Measurements from ENCODE around the gene PIAS1.

PIAS1 gene

DNA sequence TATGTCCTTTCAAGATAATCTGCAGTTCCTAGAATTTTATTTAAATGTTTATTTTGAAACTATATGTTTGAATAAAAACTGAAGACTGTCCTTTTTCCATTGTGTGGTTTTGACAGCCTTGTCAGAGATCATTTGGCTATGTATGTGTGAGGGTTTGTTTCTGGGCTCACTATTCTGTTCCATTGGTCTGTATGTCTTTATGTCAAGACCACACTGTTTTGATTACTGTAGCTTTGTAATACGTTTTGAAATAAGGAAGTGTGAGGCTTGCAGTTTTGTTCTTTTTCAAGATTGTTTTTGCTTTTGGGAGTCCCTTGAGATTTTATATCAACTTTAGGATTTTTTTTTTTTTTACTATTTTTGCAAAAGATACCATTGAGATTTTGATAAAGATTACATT lies 42.0 kb downstream of the PIAS1 start:
- no peak for DNase-seq (ENCODE audit: low read depth)
- TF ChIP-seq, protein P1, sequence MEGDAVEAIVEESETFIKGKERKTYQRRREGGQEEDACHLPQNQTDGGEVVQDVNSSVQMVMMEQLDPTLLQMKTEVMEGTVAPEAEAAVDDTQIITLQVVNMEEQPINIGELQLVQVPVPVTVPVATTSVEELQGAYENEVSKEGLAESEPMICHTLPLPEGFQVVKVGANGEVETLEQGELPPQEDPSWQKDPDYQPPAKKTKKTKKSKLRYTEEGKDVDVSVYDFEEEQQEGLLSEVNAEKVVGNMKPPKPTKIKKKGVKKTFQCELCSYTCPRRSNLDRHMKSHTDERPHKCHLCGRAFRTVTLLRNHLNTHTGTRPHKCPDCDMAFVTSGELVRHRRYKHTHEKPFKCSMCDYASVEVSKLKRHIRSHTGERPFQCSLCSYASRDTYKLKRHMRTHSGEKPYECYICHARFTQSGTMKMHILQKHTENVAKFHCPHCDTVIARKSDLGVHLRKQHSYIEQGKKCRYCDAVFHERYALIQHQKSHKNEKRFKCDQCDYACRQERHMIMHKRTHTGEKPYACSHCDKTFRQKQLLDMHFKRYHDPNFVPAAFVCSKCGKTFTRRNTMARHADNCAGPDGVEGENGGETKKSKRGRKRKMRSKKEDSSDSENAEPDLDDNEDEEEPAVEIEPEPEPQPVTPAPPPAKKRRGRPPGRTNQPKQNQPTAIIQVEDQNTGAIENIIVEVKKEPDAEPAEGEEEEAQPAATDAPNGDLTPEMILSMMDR (IDR thresholded peaks at IDR 0.05; ENCODE audit: control insufficient read depth, extremely low read depth, insufficient read depth), result no peak
- H3K4me3 ChIP-seq (ENCODE audit: low read depth, low read length), result no peak overlapping the region

DNA sequence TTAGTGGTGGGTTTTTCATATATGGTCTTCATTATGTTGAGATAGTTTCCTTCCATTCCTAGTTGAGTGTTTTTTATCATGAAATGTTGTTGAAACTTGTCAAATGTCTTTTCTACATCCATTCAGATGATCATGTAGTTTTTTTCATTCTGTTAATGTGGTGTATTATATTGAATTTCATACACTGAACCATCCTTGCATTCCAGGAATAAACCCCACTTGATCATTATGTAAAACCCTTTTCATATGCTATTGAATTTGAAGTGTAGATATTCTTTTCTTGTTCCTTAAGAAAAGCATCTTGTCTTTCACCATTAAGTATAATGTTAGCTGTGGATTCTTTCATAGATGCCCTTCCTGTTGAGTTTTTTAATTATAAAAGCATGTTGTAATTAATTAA lies 42.9 kb downstream of the PIAS1 start:
- no peak overlapping the region for H3K4me3 ChIP-seq (ENCODE audit: low read depth, low read length)
- TF ChIP-seq, protein P1 (IDR thresholded peaks at IDR 0.05; ENCODE audit: control insufficient read depth, extremely low read depth, insufficient read depth), result no peak
- no peak for DNase-seq (ENCODE audit: low read depth)

DNA sequence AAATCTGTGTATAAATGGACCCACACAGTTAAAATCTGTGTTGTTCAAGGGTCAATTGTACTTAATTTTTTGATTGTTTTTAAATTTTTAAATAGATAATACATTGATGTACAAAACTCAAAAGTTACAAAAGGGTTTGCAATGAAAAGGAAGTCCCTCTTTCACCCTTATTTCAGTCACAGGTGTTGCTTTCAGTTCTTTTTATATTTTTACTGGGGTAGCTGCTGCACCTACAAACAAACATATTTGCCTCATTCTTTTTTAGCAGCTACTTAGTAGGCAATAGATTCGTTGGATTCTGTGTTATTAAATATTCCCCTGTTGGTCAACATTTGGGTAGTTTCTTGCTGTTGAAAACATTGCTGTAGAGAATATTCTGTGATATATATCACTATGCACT lies 44.4 kb downstream of the PIAS1 start:
- H3K4me3 ChIP-seq (ENCODE audit: low read depth, low read length), result no peak overlapping the region
- DNase-seq (ENCODE audit: low read depth), result no peak
- TF ChIP-seq, protein P1 (IDR thresholded peaks at IDR 0.05; ENCODE audit: control insufficient read depth, extremely low read depth, insufficient read depth), result no peak

DNA sequence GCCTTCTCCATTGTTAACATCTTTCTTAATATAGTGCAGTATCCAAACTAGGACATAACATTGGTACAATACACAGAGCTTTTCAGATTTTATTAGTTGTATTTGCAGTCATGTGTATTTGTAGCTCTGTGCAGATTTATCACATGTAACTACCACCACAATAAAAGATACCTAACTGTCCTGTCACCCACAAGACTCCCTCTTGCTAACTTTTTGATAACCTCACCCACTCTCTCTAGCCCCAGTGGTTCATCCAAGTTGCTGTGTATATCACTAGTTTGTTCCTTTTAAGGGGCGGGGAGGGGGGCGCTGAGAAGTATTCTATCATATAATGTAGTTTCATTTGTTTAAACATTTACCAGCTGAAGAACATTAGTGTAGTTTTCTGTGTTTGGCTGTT lies 46.1 kb downstream of the PIAS1 start:
- H3K4me3 ChIP-seq (ENCODE audit: low read depth, low read length), result no peak overlapping the region
- no peak for DNase-seq (ENCODE audit: low read depth)
- TF ChIP-seq, protein P1 (IDR thresholded peaks at IDR 0.05; ENCODE audit: control insufficient read depth, extremely low read depth, insufficient read depth), result no peak

DNA sequence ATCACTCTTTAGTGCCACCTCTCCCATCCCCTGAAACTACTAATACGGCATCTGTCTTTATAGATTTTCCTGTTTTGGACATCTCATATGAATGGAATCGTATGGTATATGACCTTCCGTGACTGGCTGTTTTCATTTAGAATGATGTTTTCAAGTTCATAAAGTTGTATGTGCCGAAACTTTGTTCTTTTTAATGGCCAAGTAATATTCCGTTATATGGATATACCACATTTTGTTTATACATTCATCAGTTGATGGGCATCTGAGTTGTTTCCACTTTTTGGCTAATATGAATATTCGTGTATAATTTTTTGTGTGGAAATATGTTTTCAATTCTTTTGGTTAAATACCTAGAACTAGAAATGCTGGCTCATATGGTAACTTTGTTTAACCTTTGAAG lies 49.5 kb downstream of the PIAS1 start:
- no peak for DNase-seq (ENCODE audit: low read depth)

DNA sequence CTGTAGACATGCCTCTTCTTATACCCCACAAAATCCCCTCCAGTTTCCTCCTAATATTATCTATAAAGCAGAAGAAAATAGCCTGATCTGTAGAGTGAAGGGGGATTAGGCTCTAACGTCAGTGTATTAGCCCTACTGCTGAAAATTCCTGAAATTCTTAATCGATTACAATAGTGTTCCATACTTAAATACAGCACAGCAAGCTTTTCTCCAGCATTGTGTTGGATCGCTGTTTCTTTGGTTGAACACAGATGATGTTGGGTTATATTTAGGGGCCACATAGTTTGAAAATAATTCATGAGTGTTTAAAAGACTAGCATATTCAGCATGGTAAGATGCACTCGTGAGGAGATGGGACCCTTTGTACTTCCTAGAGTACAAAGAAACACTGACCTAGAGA lies 52.5 kb downstream of the PIAS1 start:
- TF ChIP-seq, protein P1 (IDR thresholded peaks at IDR 0.05; ENCODE audit: control insufficient read depth, extremely low read depth, insufficient read depth), result no peak
- no peak for DNase-seq (ENCODE audit: low read depth)
- H3K4me3 ChIP-seq (ENCODE audit: low read depth, low read length), result no peak overlapping the region

More for the DNA sequence above, 49.5 kb downstream of the PIAS1 start:
- TF ChIP-seq, protein P1 (IDR thresholded peaks at IDR 0.05; ENCODE audit: control insufficient read depth, extremely low read depth, insufficient read depth), result no peak
- H3K4me3 ChIP-seq (ENCODE audit: low read depth, low read length), result no peak overlapping the region

DNA sequence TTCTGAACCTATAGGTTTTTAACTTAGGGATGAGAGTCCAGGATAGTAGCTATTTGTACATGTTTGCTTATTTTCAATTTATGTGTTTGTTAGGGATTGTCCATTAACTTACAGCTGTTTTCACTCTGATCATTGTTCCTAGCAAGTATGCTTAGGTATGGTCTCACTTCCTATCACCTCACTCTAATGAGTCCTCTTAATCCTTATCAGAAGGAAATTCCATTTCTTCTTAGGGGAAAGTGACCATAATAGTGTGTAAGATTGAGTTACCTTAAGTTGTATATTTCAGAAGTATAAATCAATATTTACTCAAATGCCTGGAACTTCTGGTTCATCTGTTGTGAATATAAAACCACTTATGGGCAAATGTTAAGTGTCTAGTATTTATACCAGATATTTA lies 53.0 kb downstream of the PIAS1 start:
- DNase-seq (ENCODE audit: low read depth), result peak; percentile 41
- no peak overlapping the region for H3K4me3 ChIP-seq (ENCODE audit: low read depth, low read length)
- TF ChIP-seq, protein P1 (IDR thresholded peaks at IDR 0.05; ENCODE audit: control insufficient read depth, extremely low read depth, insufficient read depth), result no peak

All from LNCaP clone FGC (cell line).